Measurements from ENCODE around the gene GPBAR1.
"Not testable (repeated sequence)": the region's sequence is repeated elsewhere in the genome, so short reads cannot be mapped to it uniquely, and the experiment has no call there.

Gene GPBAR1

GRCh38 chr2:218266316-218266979 is 5.6 kb downstream of the GPBAR1 start:
- DNase-seq (ENCODE audit: low read depth in 1 of 2, low spot score in 1 of 2), result no peak

GRCh38 chr2:218267259-218267658 is 6.4 kb downstream of the GPBAR1 start:
- no peak for DNase-seq (ENCODE audit: low read depth in 1 of 2, low spot score in 1 of 2)

GRCh38 chr2:218269900-218270720 is 9.3 kb downstream of the GPBAR1 start, which contains the start of the genes AAMP and PNKD:
AAMP (minus strand) TSS chr2:218270137; CDS start chr2:218270086, 51 bp downstream.
PNKD (plus strand) TSS chr2:218270519; CDS start chr2:218270536, 17 bp downstream.
- DNase-seq (ENCODE audit: low read depth in 1 of 2, low spot score in 1 of 2), result peak; percentile 100

GRCh38 chr2:218270721-218271486 is 10.1 kb downstream of the GPBAR1 start:
- DNase-seq (ENCODE audit: low read depth in 1 of 2, low spot score in 1 of 2), result no peak

GRCh38 chr2:218271487-218271797 is 10.6 kb downstream of the GPBAR1 start:
- DNase-seq (ENCODE audit: low read depth in 1 of 2, low spot score in 1 of 2), result no peak

GRCh38 chr2:218271865-218272530 is 11.2 kb downstream of the GPBAR1 start:
- no peak for DNase-seq (ENCODE audit: low read depth in 1 of 2, low spot score in 1 of 2)

GRCh38 chr2:218272531-218273212 is 11.9 kb downstream of the GPBAR1 start:
- DNase-seq (ENCODE audit: low read depth in 1 of 2, low spot score in 1 of 2), result peak; percentile 61 to 62

GRCh38 chr2:218273214-218273907 is 12.5 kb downstream of the GPBAR1 start:
- DNase-seq (ENCODE audit: low read depth in 1 of 2, low spot score in 1 of 2), result not testable (repeated sequence)

GRCh38 chr2:218273908-218274249 is 13.1 kb downstream of the GPBAR1 start:
- no peak for DNase-seq (ENCODE audit: low read depth in 1 of 2, low spot score in 1 of 2)

- no peak for DNase-seq (ENCODE audit: low read depth in 1 of 2, low spot score in 1 of 2)
Measured at GRCh38 chr2:218274586-218274985, 13.8 kb downstream of the GPBAR1 start.

GRCh38 chr2:218275371-218276072 is 14.7 kb downstream of the GPBAR1 start:
- no peak for DNase-seq (ENCODE audit: low read depth in 1 of 2, low spot score in 1 of 2)

- no peak for DNase-seq (ENCODE audit: low read depth in 1 of 2, low spot score in 1 of 2)
Measured at GRCh38 chr2:218276986-218277755, 16.4 kb downstream of the GPBAR1 start.

GRCh38 chr2:218277921-218278320 is 17.1 kb downstream of the GPBAR1 start:
- DNase-seq (ENCODE audit: low read depth in 1 of 2, low spot score in 1 of 2), result no peak

- no peak for DNase-seq (ENCODE audit: low read depth in 1 of 2, low spot score in 1 of 2)
Measured at GRCh38 chr2:218278531-218279360, 17.9 kb downstream of the GPBAR1 start.

GRCh38 chr2:218280260-218280870 is 19.6 kb downstream of the GPBAR1 start:
- no peak for DNase-seq (ENCODE audit: low read depth in 1 of 2, low spot score in 1 of 2)

- no peak for DNase-seq (ENCODE audit: low read depth in 1 of 2, low spot score in 1 of 2)
Measured at GRCh38 chr2:218281449-218281848, 20.6 kb downstream of the GPBAR1 start.

- DNase-seq (ENCODE audit: low read depth in 1 of 2, low spot score in 1 of 2), result no peak
Measured at GRCh38 chr2:218282173-218282991, 21.6 kb downstream of the GPBAR1 start.
